ENCODE measurements around the gene C3orf18.
A peak's percentile ranks its signal among the peaks of the same experiment; 100 is the strongest.

C3orf18 gene

DNA sequence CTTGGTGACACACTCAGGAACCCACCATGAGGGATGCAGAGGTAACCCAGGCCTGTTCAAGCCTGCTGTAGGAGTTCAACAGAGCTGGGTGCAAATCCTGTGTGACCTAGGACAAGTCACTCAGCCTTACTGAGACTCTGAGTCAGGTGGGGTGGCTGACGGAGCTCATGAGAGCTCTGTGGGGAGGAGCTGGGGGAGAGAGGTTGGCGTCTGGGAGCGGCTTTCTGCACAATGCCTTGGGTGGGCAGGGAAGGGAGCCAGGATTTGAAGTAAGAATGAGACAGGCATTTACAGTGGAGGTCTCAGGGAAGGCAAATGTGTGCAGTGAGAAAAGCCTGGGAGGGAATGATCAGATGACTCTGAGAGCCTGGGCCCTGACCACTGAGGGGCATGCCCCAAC lies 18.3 kb downstream of the C3orf18 start:
- no peak for DNase-seq

DNA sequence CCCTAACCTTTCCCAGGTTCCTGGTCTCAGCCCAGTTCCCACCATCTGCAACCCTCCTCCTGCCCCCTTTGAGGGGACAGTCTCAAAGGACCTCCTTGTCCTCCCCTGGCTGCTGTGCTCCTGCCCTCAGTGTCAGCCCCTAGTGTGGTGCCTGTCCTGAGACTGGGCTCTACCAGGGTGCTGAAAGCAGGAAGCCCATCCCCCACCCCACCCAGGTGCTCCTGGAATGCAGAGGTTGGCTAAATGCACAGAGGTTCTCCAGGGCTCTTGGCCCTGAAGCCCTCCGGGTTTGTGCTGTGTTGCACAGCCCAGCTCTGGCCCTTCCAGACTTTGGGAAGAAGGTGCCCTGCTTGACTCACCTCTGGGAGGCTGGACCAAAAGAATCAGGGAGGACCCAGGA lies 21.8 kb downstream of the C3orf18 start:
- no peak for DNase-seq

DNA sequence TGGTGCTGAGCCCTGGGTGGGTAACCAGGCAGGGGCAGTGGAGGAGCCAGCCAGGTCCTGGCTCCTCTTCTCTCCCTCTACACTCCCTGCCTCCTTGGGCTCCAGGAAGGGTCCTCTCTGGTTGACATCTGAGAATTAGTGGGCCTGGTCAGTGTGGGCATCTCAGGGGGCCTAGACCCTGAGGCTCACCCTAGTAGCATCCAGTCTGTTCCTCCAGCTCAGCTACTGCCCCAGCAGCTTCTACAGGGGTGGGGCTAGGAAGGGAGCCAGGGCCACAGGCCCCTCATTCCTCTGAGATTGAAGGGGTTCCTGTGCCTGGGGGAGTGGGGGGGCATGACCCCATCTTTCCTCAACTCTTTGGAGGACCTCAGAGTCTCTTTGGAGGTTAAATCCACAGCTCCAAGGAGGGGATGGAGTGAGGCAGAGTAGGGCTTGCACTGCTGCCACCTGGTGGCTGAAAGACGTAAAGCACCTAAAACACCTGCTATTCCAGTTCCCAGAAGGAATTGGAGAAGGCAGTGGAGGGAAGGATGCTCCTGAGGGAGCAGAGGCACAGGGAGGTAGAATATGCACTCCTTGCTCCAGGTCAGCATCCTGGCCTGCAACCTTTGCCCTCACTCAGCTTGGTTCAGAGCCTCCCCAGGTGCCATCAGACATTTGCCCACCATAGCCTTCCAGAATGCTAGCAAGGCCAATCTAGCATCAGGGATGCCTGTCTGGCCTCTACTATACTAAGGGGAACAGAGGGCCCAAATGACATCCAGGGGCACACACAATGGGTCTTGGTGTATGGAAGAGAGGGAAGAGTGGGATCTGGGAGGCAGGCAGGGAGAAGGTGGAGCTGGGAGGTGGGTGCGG lies 25.1 kb downstream of the C3orf18 start:
- peak; percentile 26 to 77 for DNase-seq

DNA sequence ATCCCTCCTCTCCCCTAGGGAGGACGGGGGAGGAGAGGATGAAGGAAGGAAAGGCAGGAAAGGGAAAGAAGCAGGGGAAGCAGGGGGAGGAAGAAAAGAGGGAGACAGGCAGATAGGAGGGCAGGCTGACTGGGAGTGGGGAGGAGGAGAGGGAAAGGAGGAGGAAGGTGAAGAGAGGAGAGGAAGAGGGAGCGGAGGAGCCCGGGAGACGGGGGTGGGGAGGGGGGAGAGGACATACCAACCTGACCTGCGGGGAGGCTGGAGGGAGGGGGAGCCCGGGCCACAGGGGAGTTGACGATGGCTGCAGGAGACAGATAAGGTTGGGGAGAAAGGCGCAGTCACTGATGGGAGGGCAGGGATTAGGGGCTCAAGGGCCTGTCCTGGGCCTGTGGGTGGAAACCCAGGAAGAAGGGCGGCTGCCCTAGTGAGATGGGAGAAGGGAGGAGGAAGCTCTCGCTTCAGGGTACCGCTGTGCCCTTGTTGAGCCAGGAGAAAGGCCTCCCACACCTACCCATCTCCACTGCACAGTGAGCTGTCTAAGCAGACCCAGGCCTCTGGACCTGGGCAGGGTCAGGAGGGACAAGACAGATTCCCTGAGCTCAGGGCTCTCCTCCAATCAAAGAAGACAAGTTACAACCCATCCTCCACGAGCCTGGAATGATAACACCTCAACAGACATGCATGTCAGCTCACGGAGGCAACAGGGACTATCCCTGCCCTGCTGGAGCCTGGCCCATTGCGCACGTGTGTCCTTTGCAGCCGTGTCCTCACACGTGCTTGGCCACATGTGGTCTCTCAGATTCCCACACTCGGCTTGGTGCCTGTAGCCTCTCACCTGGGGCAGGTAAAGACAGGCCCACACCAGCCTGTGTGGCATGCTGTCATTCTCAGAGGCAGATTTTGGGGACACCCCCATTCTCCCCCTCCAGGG lies 27.9 kb downstream of the C3orf18 start:
- DNase-seq = no peak

DNA sequence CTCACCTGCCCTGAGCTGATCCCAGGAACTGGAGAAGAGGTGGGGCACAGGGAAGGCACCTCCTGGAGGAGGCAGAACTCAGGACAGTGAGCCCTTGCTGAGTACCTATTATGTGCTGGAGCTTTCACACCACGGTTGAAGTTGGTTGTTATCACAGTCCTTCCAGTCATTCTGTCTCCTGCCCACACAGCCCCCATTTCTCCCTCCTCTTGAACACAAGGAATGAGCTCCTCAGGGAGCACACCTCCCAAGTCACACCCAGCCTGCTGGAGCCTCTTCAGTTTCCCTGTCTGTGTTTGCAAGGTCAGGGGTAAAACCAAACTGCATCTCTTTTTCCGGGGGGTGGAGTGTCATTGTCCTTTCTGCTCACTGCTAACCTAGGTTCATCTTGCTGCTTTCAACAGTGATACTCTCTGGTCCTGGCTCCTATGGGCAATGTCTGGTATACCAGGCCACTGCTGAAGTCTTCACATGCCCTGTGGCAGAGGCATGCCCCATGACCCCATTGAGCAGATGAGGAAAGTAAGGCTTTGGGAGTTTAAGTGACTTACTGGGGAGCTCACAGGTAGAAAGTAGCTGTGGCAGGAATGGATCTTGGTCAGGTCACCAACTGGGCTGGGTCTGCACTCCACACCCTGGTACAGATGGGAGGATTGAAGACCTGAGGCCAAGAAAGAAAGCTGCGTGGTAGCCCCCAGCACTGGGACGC lies 30.0 kb downstream of the C3orf18 start:
- no peak for DNase-seq

DNA sequence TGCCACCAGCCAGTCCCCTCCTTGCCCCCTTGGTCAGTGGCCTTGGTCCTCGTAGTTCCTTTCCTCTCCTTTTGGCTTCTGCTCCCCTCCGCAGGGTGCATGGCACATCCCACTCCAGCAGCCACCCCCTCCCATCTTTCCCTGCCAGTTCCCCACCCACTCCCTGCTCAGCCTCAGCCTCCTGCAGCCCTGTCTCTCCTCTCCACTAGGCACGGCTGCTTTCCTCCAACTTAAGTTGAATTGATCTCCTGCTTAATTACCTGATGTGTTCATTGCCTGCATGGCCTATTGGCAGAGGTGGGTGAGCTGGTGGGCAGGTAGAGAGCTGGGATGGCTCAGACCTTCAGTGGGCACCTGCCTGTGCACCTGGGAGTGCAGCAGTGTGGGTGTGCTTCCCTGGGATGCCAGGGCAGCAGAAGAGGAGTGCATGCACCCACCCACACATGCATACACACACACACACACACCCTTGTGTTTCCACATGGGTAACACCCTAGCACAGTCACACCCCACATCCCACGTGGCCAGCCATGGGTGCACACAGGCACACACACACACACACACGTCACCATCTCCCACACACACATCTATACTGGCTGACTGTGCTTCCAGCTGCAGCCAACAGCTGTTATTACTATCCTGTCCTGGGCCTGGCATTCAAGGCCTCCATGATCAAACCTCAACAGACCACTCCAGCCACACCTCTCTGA lies 30.9 kb downstream of the C3orf18 start:
- no peak for DNase-seq

DNA sequence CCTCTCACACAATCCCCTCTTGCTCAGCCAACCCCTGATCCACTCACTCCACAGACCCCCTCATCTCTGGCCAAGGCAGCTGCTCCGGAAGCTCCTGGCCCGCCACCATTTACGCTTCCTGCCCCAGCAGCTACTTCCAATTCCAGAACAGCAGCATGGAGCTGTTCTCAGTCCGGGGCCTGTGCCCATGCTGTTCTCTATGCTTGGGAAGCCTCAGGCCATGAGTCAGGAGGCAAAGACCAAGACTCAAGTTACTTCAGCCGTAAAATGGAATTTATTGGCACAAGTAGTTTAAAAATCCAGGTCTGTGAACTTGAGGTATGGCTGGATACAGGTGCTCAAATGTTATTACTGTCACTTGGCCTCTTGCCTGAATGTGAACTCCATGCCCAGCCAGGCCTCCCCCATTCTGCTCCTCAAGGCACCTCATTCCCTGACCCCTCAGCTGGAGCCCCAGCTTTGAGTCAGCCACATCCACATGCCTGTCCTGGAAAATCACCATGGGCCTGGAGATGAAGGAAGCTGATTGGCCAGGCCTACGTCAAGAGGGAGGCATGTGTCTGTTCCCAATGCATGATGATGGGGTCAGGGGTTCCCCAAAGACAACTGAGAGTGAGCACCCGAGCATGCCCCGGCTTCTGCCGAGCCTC lies 32.7 kb downstream of the C3orf18 start:
- DNase-seq = no peak

DNA sequence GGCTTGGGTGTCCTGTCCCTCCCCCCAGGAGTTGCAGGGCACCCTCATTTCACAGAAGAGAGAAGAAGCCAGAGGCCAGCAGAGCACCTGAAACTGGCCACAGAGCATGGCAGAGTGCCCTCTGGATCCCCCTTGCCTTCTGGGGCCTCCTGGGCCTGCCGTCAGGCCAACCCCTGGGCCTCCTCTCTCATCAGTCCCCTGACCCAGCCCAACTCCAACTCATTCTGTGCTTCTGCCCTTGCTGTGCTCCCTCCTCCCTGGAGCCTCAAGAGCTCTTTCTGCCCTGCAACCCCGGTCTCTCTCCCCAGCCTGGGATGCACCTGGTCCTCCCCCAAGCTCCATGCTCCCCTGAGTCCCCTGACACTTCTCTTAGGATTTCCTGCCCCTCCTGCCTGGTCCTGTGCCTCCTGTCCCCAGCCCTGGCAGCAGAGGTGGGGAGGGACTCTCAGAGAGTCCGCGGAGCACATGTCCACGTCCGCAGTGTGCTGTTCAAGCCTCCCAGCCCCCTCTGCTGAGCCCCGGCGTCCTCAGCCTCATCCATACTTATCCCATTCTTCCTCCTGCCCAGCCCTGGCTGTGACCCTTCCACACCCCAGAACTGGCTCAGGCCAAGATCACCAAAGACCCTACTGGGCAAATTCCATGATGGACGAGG lies 33.6 kb downstream of the C3orf18 start:
- no peak for DNase-seq

DNA sequence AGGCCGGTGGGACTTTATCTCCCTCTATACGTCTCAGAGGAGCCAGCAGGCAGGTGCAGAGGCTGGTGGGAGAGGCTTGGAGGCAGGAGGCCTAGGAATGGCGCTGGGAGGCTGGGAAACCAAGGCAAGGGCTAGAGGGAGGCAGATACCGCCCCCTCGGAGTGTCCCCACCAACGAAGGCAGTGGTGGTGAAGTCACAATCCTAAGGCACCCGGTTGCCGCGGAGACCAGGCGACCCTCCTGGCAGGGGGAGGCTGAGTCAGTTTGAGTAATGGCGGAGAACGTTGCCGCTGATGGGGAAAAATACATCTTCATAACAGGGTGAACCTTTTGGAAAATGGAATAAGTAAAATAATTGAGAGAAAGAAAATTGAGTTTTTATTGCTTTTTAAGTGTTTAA lies 34.2 kb downstream of the C3orf18 start:
- no peak for DNase-seq

DNA sequence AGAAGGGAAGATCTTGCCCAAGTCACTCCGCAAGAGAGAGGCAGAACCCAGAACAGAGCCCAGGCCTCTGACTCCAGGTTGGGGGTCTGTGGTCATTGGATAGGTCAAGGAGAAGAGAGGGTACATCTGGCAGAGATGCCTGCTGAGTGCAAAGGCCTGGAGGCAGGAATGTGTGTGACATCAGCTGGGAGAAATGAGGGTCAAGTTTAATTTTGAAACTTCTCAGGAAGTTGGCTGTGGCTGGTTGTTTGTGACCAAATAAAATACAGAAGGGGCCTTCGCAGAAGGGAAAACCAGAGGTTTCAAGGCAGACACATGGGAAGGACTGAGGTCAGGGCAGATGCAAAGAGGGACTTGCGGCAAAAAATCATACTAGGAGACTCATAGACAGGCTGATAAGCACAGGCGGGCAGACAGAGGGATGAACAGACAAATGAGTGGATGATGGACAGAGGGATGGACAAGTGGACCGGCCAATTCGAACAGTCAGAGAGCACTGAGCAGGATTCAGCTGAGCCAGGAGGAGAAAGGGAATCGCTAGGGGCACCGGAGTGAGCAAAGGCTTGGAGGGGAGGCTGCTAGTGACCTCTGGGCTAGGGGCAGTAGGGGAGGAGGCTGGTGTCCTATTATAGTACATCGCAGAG lies 35.4 kb downstream of the C3orf18 start:
- DNase-seq = no peak

DNA sequence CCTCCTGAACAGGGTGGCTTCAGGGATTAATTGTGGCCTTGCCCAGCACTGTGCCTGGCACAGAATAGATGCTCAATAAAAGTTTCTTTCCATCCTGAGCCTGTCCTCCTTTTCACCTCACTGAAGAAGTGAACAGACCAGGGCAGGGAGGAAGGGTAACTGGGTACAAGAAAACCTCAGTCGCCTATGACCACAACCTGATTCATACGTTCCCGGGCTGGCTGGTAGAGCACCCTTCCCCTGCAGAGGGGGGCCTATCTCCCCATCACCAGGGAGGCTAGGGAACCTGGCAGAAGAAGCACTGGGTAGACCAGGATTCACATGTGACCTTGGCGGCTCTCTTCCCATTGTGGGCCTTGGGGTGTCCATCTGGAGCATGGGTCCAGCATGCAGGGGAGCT lies 36.3 kb downstream of the C3orf18 start:
- DNase-seq = no peak

DNA sequence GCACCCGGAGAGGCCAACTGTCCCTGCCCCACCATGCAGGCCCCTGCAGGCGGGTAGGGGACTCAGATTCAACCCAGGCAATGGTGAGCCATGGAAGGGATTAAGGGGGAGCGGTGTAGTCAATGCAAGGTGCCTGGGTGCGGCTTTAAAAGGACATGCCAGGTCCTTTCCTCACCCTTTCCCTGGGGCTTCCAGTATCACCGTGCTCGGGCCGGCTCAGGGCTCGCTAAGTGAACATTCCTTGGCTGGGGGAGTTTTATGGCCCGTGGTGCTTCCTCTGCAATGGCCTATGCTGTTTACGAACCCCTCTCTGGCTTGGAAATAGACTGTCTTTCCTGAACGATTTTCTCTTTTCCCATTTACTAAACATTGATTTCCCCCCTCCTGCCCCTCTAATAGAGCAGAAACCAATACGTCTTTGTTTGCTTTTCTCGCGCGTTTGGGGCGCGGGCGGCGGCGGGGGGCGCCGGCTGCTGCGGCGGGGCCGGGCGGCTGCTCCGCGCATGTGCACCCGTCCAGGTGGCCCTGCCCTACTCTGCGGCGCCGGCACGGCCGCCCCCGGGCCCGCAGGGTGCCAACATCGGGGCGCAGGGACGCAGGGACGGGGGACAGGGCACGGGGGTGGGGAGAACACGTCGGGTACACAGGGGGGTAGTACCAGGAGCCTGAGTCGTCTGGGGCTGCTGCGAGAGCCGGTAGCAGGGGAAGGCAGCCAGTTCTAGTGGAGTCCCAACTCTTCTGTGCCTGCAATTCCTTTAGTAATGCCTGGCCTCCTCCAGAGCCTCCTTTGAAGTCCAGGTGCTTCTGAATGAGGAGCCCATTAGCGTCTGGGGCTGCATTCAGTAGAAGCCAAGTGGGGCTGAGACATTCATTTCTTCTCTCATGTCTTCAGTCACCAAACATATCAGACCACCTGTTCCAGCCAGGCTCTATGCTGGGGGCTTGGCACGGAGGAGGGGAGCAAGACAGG lies 37.3 kb downstream of the C3orf18 start:
- no peak for DNase-seq

DNA sequence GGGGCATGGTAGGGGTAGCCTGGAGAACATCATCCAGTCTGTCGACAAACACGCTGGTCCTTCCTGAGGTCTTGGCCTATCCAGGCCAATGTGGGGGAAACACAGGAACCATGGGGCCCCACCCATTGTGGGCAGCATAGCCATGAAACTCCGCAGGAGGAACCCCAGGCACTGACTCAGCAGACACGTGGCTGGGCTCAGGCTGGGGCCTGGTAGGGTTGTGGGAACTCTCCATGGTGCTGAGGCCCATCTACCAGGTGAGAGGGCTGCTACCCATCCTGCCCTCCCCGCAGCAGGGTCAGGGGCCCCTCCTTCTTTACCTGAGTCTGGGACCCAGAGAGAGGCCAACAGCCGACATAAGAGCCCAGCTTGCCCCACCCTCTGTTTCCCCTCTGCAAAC lies 41.6 kb downstream of the C3orf18 start:
- DNase-seq = no peak

DNA sequence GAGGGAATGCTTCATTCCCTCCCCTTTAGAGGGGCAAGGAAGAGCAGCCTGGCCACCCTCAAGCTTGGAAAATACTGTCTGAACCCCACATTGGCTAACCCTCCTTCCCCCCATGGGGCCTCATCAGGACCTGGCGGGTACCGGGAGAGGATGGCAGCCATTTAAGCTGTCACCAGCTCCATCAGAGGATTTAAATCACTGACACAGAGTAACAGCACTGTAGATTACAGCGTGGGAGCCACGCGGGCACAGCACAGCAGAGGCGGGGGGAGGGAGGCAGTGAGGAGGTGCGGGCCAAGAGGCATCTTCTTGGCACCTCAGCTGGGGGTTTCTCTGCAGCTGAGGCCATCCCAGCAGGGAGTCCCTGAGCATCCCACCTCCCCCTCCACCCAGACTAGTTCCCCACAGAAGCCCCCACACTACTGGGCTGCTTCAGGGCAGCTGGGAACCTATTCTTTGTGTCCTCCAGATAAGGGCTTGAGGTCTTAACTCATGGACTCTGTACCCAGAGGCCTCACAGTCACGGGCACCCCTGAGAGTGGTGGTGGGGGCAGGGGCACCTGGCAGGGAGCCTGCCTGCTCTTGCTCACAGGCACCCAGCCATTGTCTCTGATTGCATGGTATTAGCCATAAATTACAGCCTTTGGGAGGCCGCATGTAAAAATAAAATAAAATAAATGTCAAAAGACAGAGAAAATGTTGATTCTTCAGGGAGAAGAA lies 42.2 kb downstream of the C3orf18 start:
- DNase-seq = peak in 1 of 2 experiments; percentile 23

DNA sequence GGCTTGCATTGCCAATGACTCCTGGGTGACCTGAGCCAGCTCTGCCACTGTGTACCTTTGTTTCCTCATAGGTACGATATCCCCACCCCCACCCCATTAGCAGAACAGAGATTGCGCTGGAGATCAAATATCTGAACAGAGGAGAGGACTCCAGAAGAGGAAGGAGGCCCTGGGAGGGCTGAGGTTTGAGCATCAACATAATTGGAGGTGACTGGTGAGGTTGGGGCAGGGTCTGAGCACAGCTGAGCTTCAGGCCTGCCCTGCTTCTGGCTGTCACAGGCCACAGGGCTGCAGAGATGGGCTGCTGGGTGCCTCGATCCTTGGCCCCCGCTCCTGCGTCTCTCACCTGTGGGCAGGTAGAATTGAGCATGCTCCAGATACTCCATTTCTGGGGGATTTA lies 42.8 kb downstream of the C3orf18 start:
- no peak for DNase-seq

DNA sequence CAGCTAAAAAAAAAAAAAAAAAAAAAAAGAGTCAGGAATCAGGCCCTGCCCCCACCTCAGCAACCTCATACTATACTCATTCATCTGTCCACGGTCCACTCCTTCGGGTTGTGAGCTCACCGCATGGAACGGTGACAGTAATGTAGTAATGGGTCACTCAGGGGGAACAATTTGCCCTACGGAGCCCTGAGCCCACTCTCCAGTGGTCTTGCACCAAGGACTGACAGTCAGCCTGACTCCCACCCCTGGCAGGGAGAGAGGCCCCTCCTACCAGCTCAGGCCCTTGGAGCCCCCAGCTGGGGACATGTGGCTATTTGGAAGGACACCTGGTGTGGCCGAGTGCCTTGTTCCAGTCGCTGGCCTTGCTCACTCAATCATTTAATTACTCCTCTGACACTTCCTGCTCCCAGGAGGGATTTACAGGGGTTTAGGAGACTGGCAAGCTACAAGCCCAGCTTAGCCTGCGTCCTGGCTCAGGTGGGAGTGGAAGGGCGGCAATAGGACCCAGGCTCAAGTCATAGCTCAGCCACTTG lies 44.2 kb downstream of the C3orf18 start:
- DNase-seq = peak; percentile 69 to 83

DNA sequence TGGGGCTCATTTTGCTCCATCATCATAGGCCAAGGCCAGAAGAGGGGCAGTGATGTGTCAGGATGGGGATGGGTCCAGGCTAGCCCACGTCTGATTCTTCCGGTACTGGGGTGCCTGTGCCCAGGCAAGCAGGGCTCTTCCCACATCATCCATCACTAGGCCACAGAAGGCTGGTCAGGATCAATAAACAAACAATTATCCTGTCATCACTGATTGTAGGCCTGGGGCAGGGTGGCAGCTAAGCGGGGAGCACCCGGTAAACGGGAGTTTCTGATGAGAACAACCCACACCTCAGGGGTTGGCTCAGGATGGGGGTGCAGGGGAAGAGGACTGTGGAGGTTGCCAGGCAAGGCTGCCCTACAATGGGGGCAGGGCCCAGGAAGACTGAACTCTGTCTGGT lies 46.0 kb downstream of the C3orf18 start:
- DNase-seq = no peak

DNA sequence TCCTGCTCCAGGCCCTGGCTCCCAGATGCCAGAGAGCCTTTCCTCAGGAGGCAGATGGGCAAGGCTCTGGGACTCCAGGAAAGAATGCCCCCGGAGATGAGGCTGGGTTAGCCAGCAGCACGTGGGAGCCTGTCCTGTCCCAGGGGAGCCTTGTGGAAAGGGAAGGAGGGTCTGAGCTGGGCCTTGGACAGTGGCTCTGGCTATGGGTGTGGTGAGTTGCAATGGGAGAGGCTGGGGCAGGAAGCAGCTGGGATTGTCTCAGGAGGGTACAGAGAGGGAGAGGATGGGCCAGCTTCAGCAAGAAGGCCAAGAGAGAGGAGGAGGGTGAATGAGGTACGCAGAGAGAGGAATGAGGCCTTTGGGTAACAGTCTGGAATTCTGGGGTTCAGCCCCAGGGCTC lies 46.7 kb downstream of the C3orf18 start:
- peak; percentile 43 to 80 for DNase-seq
